GM12873 (cell line): ENCODE results near the gene KCNH3.

ENCODE experiments used
- TF ChIP-seq, protein P1 (sequence below): IDR thresholded peaks from 2 replicates; pipeline ENCODE4 v1.5.1; 2012; ENCODE audit warnings: low read depth, mild to moderate bottlenecking, moderate library complexity, low read length, control low read depth; ENCODE audit not compliant: insufficient read depth; ENCODE audit errors: missing control alignments

KCNH3 gene

DNA sequence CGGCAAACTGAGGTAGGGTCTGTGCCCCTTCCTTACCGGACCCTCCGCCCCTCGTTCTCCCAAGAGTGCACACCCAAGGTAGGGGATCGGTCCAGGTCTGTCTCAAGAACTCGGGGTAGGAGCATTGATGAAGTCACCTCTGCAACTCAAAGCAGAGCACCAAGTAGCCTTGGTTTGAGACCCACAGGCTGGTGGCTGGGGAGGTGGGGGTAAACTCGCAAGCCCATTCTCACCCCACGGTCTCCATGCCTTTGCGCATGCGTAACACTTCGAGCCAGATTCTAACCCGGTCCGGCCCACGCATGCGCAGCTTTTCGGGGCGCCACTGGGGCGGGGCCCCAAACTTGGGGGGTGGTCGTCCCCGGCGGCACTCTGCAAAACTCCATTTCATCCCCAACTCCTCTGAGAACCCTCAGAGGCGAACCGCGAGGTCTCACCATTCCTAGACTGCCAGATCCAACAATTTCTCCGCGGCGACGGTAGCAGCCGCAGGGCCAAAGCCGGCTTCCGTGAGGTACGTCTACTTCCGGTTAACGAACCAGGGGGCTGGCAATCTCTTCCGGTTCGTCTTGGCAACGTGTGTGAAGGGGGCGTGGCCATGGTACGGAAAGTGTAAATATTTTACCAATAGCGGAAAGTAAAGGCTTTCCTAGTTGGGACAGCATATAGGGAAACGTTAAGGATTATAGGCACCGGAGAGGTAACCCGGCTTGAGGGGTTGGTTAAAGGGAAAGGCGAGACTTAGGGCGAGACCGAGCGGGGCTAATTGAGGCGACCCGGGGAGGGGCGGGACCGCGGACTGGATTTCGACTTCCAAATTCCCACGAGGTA lies 29.0 kb downstream of the KCNH3 start, which contains the start of gene MCRS1:
MCRS1 (minus strand) TSS at position 532 of the 831 bp plus-strand sequence. CDS start 1,411 bp downstream, outside the sequence.
- TF ChIP-seq, protein P1, sequence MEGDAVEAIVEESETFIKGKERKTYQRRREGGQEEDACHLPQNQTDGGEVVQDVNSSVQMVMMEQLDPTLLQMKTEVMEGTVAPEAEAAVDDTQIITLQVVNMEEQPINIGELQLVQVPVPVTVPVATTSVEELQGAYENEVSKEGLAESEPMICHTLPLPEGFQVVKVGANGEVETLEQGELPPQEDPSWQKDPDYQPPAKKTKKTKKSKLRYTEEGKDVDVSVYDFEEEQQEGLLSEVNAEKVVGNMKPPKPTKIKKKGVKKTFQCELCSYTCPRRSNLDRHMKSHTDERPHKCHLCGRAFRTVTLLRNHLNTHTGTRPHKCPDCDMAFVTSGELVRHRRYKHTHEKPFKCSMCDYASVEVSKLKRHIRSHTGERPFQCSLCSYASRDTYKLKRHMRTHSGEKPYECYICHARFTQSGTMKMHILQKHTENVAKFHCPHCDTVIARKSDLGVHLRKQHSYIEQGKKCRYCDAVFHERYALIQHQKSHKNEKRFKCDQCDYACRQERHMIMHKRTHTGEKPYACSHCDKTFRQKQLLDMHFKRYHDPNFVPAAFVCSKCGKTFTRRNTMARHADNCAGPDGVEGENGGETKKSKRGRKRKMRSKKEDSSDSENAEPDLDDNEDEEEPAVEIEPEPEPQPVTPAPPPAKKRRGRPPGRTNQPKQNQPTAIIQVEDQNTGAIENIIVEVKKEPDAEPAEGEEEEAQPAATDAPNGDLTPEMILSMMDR: no peak

DNA sequence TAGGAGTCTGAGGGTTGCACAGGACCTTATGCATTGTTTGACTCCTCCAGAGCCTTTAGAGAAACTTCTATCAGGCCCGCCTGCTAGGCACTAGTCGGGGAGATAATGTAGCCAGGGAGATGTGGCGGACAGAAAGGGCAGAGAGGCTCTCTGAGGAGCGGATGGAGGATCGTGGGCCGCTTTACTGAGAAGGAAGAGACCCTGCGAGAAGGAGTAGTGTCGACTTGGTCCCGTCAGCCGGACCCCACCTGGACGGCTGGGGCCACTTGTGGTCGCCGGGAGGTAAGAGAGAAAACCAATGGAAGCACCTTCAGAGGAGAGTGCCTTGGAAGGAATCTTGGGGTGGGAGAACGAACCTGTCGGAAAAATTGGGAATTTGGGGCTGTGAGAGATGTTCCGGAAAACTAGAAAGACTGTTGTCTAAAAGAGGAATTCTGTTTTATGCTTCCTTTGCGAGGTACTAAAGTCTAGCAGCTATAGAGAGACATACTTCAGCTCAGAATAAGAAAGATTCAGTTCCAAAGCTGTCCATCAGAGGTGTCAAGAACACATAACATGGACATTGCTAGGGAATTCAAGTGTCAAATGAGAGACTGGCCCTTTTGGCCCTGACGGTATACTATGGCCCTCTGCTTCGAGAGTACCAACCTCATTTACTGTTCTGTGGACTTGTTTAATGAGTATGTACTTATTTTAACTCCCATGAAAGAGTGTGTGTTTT lies 29.8 kb downstream of the KCNH3 start:
- TF ChIP-seq, protein P1: no peak

DNA sequence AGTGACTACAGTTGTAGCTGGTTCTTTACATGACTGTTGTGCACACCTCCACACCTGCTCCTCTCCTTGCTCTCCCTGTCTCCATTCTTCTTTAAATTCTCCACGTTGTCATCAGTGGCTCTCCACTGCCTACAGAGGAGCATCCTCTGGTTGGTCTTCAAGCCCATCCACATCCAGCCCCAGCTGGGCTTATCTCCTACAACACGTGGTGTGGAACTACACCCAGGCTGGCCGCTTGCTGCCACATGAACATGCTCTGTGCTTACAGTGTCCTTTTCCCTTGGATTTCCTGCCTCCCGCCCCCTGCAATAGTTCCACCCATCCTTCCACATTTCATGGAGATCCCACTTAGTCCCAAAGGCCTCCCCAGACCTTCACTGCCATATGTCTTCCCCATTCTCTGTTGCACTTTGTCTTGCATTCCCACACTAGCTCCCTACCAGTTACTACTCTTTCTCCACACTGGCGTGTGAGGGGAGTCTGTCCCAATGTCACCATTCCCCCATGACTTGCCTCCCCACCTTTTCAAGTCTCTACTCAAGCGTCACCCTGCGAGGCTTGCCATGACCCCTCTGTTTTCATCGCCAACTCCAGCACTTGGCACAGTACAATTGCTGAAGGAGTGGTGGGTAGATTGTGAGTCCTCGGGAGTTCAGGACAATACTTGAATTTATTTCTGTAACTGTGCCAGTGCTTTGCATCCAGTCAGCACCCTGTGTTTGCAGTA lies 38.9 kb downstream of the KCNH3 start:
- TF ChIP-seq, protein P1: no peak

DNA sequence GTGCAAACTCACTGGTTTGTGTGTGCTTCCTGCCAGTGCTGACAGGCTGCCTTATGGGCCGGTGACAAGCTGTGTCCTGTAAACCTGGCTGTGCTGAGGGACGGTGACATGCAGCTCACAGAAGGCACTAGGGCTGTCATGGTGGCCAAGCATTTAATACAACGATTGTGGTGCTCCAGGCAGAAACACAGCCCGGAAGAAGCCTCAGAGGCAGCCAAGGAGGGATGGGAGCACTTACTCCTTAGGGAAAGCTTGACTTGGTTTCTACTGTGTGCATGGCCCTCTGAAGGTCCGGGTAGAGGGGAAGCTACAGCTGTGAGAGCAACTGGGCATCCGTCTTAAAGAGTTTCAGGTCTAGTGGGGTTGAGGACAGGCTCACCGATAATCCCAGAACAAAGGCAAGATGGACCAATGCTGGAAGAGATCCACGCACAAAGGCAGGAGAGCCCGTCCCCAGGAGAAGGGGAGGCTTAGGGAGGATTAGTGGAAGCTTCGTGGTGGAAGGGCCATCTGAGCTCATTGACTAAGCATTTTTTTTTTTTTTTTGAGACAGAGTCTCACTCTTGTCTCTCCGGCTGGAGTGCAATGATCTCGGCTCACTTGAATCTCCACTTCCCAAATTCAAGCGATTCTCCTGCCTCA lies 39.8 kb downstream of the KCNH3 start:
- TF ChIP-seq, protein P1: no peak

DNA sequence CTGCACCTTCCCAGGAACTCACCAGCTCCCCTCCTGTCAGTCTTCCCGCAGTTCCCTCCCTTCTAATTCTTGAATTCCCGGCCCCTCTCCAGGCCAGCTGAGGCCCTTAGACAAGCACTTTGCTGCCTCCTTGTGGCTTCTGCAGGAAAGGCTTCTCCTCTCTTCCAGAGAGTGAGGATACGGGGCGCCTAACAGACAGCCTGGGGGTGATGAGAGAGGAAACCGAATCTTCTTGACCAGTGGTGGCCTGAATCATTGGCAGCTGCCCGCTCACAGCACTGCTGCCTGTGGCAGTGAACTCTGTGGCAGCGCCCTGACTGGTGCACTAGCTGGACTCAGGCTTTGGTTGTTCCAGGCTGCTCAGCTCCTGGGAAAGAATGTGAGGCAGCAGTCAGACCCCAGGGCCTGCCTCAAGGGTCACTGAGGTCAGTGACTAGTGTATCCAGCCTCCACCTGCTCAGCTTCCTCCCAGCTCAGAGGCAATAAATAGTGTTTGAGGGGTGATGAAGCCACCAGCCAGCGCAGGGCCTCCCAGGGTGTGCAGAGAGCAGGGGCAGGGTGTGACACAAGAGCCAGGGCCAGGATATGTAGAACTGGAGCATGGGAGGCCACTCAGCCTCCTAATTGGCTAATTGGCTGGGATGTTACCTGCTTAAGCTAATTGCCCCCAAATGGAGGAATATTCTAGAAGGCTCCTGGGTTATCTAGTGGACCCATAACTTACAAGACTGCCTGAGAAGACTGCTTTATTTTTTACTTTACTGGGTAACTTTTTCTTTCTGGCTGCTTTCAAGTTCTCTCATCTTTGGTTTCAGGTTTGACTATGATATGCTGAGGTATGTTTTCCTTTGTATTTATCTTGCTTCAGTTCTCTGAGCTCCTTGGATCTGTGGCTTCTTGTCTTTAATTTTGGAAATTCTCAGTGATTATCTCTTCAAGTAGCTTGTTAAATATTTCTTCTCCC lies 42.0 kb downstream of the KCNH3 start:
- TF ChIP-seq, protein P1: peak; percentile 90

DNA sequence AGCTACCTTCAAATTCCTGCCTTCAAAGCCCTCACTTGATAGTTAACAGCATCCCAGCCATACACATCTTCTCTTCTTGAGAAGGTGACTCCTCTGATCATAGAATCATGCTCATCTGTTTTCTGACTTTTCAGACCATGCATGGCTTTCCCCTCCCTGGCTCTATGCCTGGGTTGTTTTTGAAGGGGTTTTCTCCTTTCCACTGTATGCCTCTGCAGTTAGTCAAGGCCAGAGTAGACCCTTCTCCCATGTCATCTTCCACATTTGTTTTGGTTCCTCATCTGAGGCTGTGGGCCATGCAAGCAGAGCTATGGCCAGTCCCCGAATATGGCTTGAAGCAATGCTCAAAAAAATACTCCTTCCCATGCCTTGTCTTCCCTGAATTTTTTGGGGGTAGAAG lies 43.4 kb downstream of the KCNH3 start:
- TF ChIP-seq, protein P1: no peak
